T-cell (primary cell): ENCODE results near the gene GLIS1. TPM values are rescaled to one million over a fixed set of nuclear protein-coding genes. Genes with fewer than 3 reads are reported as not detected.

Source experiments
- ATAC-seq, 4 experiments: fragments of 200-7000 bp in 3 of 4; fragments of 150-1000 bp in 1 of 4; cut with Tn5 transposase; replicated peaks in 1 of 4; 1 replicate in 3 of 4; 2 replicates in 1 of 4; pipeline ENCODE4 v1.10.0; 2021; ENCODE audit warnings: moderate library complexity in 3 of 4, mild to moderate bottlenecking in 2 of 4, moderate number of reproducible peaks in 1 of 4
- CTCF ChIA-PET, 2 donors: fragments of 300-600 bp; sonication (Branson Sonifier 250); formaldehyde crosslinking; loops; one replicate each; lab custom pipeline; 2022; ENCODE audit warnings: antibody characterized with exemption in 2 of 2; lab: Charles Lee
- POLR2A ChIA-PET, 2 donors: fragments of 300-600 bp; sonication (Branson Sonifier 250); formaldehyde crosslinking; loops; one replicate each; lab custom pipeline; 2022; ENCODE audit warnings: antibody characterized with exemption in 2 of 2; lab: Charles Lee
- DNase-seq, 35 experiments: peaks; one replicate each; pipeline versions ENCODE4 v3.0.0 to v3.0.0-alpha.2; 2013 to 2023
- H3K27ac ChIP-seq: one replicate; pipeline ENCODE4 v1.5.1; 2013; ENCODE audit warnings: low read length
- H3K27me3 ChIP-seq, 2 experiments: replicated peaks in 1 of 2; 1 replicate in 1 of 2; 2 replicates in 1 of 2; pipeline versions ENCODE4 v1.6.1 to v1.7.0; 2013; ENCODE audit warnings: low read length in 1 of 2, mixed read lengths in 1 of 2; ENCODE audit not compliant: control insufficient read depth in 2 of 2, insufficient read depth in 2 of 2; ENCODE audit errors: extremely low read depth in 1 of 2
- H3K36me3 ChIP-seq, 2 donors: 1 replicate in 1 of 2; 2 replicates in 1 of 2; pipeline versions ENCODE4 v1.6.1 to v1.7.0; 2013; ENCODE audit warnings: low read length in 1 of 2; ENCODE audit not compliant: control insufficient read depth in 2 of 2, insufficient read depth in 1 of 2; ENCODE audit errors: extremely low read depth in 1 of 2
- H3K4me1 ChIP-seq, 2 experiments: 1 replicate in 1 of 2; 2 replicates in 1 of 2; pipeline versions ENCODE4 v1.6.1 to v1.7.0; 2013; ENCODE audit warnings: low read length in 2 of 2, mixed read lengths in 1 of 2; ENCODE audit not compliant: insufficient read depth in 2 of 2, control insufficient read depth in 1 of 2; ENCODE audit errors: extremely low read depth in 1 of 2
- H3K4me3 ChIP-seq, 2 donors: 1 replicate in 1 of 2; 2 replicates in 1 of 2; pipeline versions ENCODE4 v1.5.1 to v1.7.0; 2013; ENCODE audit warnings: mild to moderate bottlenecking in 2 of 2, low read length in 1 of 2, moderate library complexity in 1 of 2; ENCODE audit not compliant: control insufficient read depth in 1 of 2; ENCODE audit errors: extremely low read depth in 1 of 2
- H3K9me3 ChIP-seq: 2 replicates; pipeline ENCODE4 v1.7.0; 2013
- H3K27ac Mint-ChIP-seq, 2 donors: one replicate each; pipeline ENCODE4 v1.8.0; 2020 to 2021; ENCODE audit warnings: mild to moderate bottlenecking in 2 of 2, mixed read lengths in 2 of 2
- H3K27me3 Mint-ChIP-seq, 2 donors: one replicate each; pipeline ENCODE4 v1.8.0; 2021 to 2022; ENCODE audit warnings: mixed read lengths in 2 of 2
- H3K36me3 Mint-ChIP-seq: one replicate; pipeline ENCODE4 v1.8.0; 2021; ENCODE audit warnings: mixed read lengths
- H3K4me1 Mint-ChIP-seq, 3 donors: one replicate each; pipeline ENCODE4 v1.8.0; 2020 to 2022; ENCODE audit warnings: mixed read lengths in 3 of 3, mild to moderate bottlenecking in 1 of 3
- H3K4me3 Mint-ChIP-seq, 3 donors: one replicate each; pipeline ENCODE4 v1.8.0; 2020 to 2022; ENCODE audit warnings: mild to moderate bottlenecking in 3 of 3, mixed read lengths in 3 of 3, moderate library complexity in 3 of 3
- H3K9me3 Mint-ChIP-seq, 3 donors: one replicate each; pipeline ENCODE4 v1.8.0; 2020 to 2022; ENCODE audit warnings: mixed read lengths in 3 of 3
- WGBS: methylation state at CpG from one replicate; pipeline ENCODE4 v1.1.5; 2013; ENCODE audit warnings: missing lambda C conversion rate; ENCODE audit not compliant: insufficient coverage; 5-methylcytosine and 5-hydroxymethylcytosine counted together
- total RNA-seq, 35 experiments: library from RNA in 6 of 35; stranded (reverse) in 6 of 35; fragments of 120-200 nt in 1 of 35; gene quantifications; one replicate each; pipeline versions ENCODE4 v1.2.1 to v1.2.4 and lab custom pipeline; 2013 to 2026

Gene GLIS1
- total RNA-seq, 5 donors from 2014 or later (not counting 1 experiment from before 2014, with no cell fraction given), result not detected

- H3K27ac ChIP-seq, result no peak overlapping the region
- no peaks in the 10 kb centered on the region for H3K9me3 ChIP-seq
- CTCF ChIA-PET, result no interaction called here
- DNase-seq (no peak), ATAC-seq (no peak)
- H3K27me3 Mint-ChIP-seq, result peaks cover 8 to 9% of the 10 kb centered on the region in 2 donors
- peaks cover 0 to 31% of the 10 kb centered on the region in 2 experiments for H3K27me3 ChIP-seq
- H3K4me3 ChIP-seq, result no peak overlapping the region
- POLR2A ChIA-PET, result no interaction called here
- no peaks in the 10 kb centered on the region for H3K4me1 ChIP-seq
- H3K36me3 Mint-ChIP-seq, result no peaks in the 10 kb centered on the region
- no peak overlapping the region for H3K4me3 Mint-ChIP-seq
- 76% methylated on average over 2 of the region's 6 CpGs for WGBS
- H3K36me3 ChIP-seq, result no peaks in the 10 kb centered on the region
- no peaks in the 10 kb centered on the region for H3K4me1 Mint-ChIP-seq
- H3K27ac Mint-ChIP-seq, result no peak overlapping the region
- no peaks in the 10 kb centered on the region for H3K9me3 Mint-ChIP-seq
Observed at GRCh38 chr1:53717025-53717804, 21.7 kb downstream of the GLIS1 start.

- no peaks in the 10 kb centered on the region for H3K4me1 Mint-ChIP-seq
- no peak overlapping the region for H3K27ac Mint-ChIP-seq
- ChIA-PET POLR2A (no interaction called here), CTCF (interaction anchor here in 1 of 2 donors (0.5 kb wide), 1 partner anchor 691 kb away, joined by 11 read pairs; no protein-coding TSS in a partner anchor)
- Histone ChIP-seq H3K27ac (no peak overlapping the region), H3K4me1 (no peaks in the 10 kb centered on the region), H3K9me3 (no peaks in the 10 kb centered on the region), H3K4me3 (no peak overlapping the region), H3K36me3 (no peaks in the 10 kb centered on the region), H3K27me3 (peaks cover 0 to 31% of the 10 kb centered on the region in 2 experiments)
- ATAC-seq (no peak), DNase-seq (no peak)
- WGBS, result 92% methylated on average over 2 of the region's 5 CpGs
- H3K27me3 Mint-ChIP-seq, result peaks cover 8 to 9% of the 10 kb centered on the region in 2 donors
- no peaks in the 10 kb centered on the region for H3K9me3 Mint-ChIP-seq
- no peaks in the 10 kb centered on the region for H3K36me3 Mint-ChIP-seq
- no peak overlapping the region for H3K4me3 Mint-ChIP-seq
Observed at GRCh38 chr1:53716150-53716549, 22.8 kb downstream of the GLIS1 start.

GRCh38 chr1:53715478-53715877 is 23.5 kb downstream of the GLIS1 start:
- Mint-ChIP-seq H3K27ac (no peak overlapping the region), H3K9me3 (no peaks in the 10 kb centered on the region), H3K4me1 (no peaks in the 10 kb centered on the region), H3K36me3 (no peaks in the 10 kb centered on the region), H3K27me3 (peaks cover 8 to 9% of the 10 kb centered on the region in 2 donors), H3K4me3 (no peak overlapping the region)
- ATAC-seq (no peak), DNase-seq (no peak)
- Histone ChIP-seq H3K4me1 (no peaks in the 10 kb centered on the region), H3K4me3 (no peak overlapping the region), H3K27ac (no peak overlapping the region), H3K36me3 (no peaks in the 10 kb centered on the region), H3K27me3 (peaks cover 0 to 31% of the 10 kb centered on the region in 2 experiments), H3K9me3 (no peaks in the 10 kb centered on the region)
- CTCF ChIA-PET, result no interaction called here
- WGBS, result 73% methylated on average over 11 of the region's 11 CpGs
- POLR2A ChIA-PET, result no interaction called here

GRCh38 chr1:53712276-53712675 is 26.7 kb downstream of the GLIS1 start:
- no peaks in the 10 kb centered on the region for H3K4me1 Mint-ChIP-seq
- ATAC-seq, result no peak
- CTCF ChIA-PET, result no interaction called here
- H3K27ac Mint-ChIP-seq, result no peak overlapping the region
- POLR2A ChIA-PET, result no interaction called here
- H3K36me3 Mint-ChIP-seq, result no peaks in the 10 kb centered on the region
- H3K4me3 ChIP-seq, result no peak overlapping the region
- H3K36me3 ChIP-seq, result no peaks in the 10 kb centered on the region
- no CpG with 5 or more reads among the region's 2 CpGs for WGBS
- H3K9me3 Mint-ChIP-seq, result no peaks in the 10 kb centered on the region
- no peaks in the 10 kb centered on the region for H3K9me3 ChIP-seq
- H3K4me1 ChIP-seq, result no peaks in the 10 kb centered on the region
- no peak overlapping the region for H3K4me3 Mint-ChIP-seq
- DNase-seq, result no peak
- H3K27ac ChIP-seq, result no peak overlapping the region
- H3K27me3 ChIP-seq, result peaks cover 0 to 35% of the 10 kb centered on the region in 2 experiments
- H3K27me3 Mint-ChIP-seq, result peaks cover 2 to 3% of the 10 kb centered on the region in 2 donors

- no peak overlapping the region for H3K27ac ChIP-seq
- H3K27me3 Mint-ChIP-seq, result peaks cover 2 to 3% of the 10 kb centered on the region in 2 donors
- H3K4me3 Mint-ChIP-seq, result no peak overlapping the region
- H3K9me3 Mint-ChIP-seq, result no peaks in the 10 kb centered on the region
- no peaks in the 10 kb centered on the region for H3K9me3 ChIP-seq
- no peaks in the 10 kb centered on the region for H3K36me3 ChIP-seq
- 86% methylated on average over 2 of the region's 8 CpGs for WGBS
- H3K4me1 ChIP-seq, result no peaks in the 10 kb centered on the region
- ChIA-PET POLR2A (no interaction called here), CTCF (no interaction called here)
- DNase-seq (no peak), ATAC-seq (no peak)
- no peaks in the 10 kb centered on the region for H3K4me1 Mint-ChIP-seq
- no peak overlapping the region for H3K4me3 ChIP-seq
- H3K27ac Mint-ChIP-seq, result no peak overlapping the region
- H3K27me3 ChIP-seq, result peaks cover 0 to 34% of the 10 kb centered on the region in 2 experiments
- no peaks in the 10 kb centered on the region for H3K36me3 Mint-ChIP-seq
Observed at GRCh38 chr1:53710584-53710983, 28.4 kb downstream of the GLIS1 start.

GRCh38 chr1:53708687-53709086 is 30.3 kb downstream of the GLIS1 start:
- Mint-ChIP-seq H3K9me3 (no peaks in the 10 kb centered on the region), H3K4me3 (no peak overlapping the region), H3K4me1 (no peaks in the 10 kb centered on the region), H3K27me3 (peaks cover 3 to 8% of the 10 kb centered on the region in 2 donors), H3K27ac (no peak overlapping the region), H3K36me3 (no peaks in the 10 kb centered on the region)
- ATAC-seq, result no peak
- no peaks in the 10 kb centered on the region for H3K36me3 ChIP-seq
- H3K9me3 ChIP-seq, result no peaks in the 10 kb centered on the region
- no peak overlapping the region for H3K4me3 ChIP-seq
- ChIA-PET POLR2A (no interaction called here), CTCF (no interaction called here)
- WGBS, result 92% methylated on average over 2 of the region's 3 CpGs
- H3K27ac ChIP-seq, result no peak overlapping the region
- DNase-seq, result no peak
- H3K27me3 ChIP-seq, result peaks cover 0 to 30% of the 10 kb centered on the region in 2 experiments
- no peaks in the 10 kb centered on the region for H3K4me1 ChIP-seq
